ENCODE results near the gene HBA1. TPM values are rescaled to one million over a fixed set of nuclear protein-coding genes. Genes with fewer than 3 reads are reported as not detected.
"Not testable (repeated sequence)": the region's sequence is repeated elsewhere in the genome, so short reads cannot be mapped to it uniquely, and the experiment has no call there.

The HBA1 gene
- total RNA-seq, 4 donors from 2014 or later, result not detected

DNA sequence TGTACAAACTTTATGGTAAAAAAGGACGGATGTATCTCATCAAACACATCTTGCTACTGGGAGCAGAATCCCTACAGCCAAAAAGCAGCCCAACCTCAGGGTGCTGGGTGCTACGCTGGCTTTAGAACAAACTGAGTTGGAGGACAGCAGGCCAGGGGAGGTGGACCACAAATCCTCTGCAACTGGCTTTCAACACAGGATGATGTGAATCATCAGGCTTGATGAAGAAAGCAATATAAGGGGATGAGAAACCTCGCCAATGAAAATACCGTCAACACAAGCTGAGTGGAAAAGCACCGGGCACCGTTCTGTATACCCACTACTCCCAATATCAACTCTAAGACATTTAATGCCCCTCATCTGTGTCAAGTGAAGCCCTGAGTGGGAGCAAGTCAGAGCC, 18.0 kb downstream of the HBA1 start:
- TF ChIP-seq, protein P1, sequence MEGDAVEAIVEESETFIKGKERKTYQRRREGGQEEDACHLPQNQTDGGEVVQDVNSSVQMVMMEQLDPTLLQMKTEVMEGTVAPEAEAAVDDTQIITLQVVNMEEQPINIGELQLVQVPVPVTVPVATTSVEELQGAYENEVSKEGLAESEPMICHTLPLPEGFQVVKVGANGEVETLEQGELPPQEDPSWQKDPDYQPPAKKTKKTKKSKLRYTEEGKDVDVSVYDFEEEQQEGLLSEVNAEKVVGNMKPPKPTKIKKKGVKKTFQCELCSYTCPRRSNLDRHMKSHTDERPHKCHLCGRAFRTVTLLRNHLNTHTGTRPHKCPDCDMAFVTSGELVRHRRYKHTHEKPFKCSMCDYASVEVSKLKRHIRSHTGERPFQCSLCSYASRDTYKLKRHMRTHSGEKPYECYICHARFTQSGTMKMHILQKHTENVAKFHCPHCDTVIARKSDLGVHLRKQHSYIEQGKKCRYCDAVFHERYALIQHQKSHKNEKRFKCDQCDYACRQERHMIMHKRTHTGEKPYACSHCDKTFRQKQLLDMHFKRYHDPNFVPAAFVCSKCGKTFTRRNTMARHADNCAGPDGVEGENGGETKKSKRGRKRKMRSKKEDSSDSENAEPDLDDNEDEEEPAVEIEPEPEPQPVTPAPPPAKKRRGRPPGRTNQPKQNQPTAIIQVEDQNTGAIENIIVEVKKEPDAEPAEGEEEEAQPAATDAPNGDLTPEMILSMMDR (IDR thresholded peaks at IDR 0.05), result no peak
- no peak for TF ChIP-seq POLR2A (IDR thresholded peaks at IDR 0.05)
- Histone ChIP-seq H3K27ac (no peak overlapping the region), H3K27me3 (no peaks in the 10 kb centered on the region), H3K9me3 (no peaks in the 10 kb centered on the region), H3K4me3 (no peak overlapping the region), H3K36me3 (peaks cover 0 to 98% (median 4%) of the 10 kb centered on the region in 3 donors), H3K4me1 (no peaks in the 10 kb centered on the region)
- no peak for DNase-seq

DNA sequence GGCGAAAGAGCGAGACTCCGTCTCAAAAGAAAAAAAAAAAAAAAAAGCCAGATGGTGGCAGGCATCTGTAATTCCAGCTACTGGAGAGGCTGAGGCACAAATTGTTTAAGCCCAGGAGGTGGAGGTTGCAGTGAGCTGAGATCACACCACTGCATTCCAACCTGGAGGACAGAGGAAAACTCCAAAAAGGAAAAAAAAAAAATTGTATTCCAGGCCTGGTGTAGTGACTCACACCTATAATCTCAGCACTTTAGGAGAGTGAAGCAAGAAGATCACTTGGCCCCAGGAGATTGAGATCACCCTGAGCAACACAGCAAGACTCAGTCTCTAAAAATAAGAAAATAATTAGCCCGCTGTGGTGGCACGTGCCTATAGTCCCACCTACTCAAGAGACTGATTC, 23.9 kb downstream of the HBA1 start:
- no peak for DNase-seq
- Histone ChIP-seq H3K9me3 (no peaks in the 10 kb centered on the region), H3K27me3 (no peaks in the 10 kb centered on the region), H3K4me1 (no peaks in the 10 kb centered on the region), H3K4me3 (no peak overlapping the region), H3K27ac (no peak overlapping the region), H3K36me3 (peaks cover 0 to 90% (median 4%) of the 10 kb centered on the region in 3 donors)
- no peak for TF ChIP-seq POLR2A (IDR thresholded peaks at IDR 0.05)
- TF ChIP-seq, protein P1 (IDR thresholded peaks at IDR 0.05), result no peak

DNA sequence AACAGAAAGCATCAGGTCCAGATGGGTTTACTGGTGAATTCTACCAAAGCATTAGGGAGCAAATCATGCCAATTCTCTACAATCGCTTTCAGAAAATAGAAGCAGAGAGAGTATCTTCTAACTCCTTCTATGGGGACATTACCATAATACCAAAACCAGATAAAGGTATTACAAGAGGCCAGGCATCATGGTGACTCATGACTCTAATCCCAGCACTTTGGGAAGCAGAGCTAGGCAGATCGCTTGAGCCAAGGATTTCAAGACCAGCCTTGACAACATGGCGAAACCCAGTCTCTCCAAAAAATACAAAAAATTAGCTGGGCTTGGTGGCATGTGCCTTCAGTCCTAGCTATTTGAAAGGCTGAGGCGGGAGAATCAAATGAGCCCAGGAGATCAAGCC, 26.8 kb downstream of the HBA1 start:
- no peak for TF ChIP-seq POLR2A (IDR thresholded peaks at IDR 0.05)
- TF ChIP-seq, protein P1 (IDR thresholded peaks at IDR 0.05), result no peak
- peaks cover 0 to 91% (median 3%) of the 10 kb centered on the region in 3 donors for H3K36me3 ChIP-seq
- no peak for DNase-seq
- no peaks in the 10 kb centered on the region for H3K9me3 ChIP-seq
- H3K4me3 ChIP-seq, result no peak overlapping the region
- H3K4me1 ChIP-seq, result no peaks in the 10 kb centered on the region
- H3K27ac ChIP-seq, result no peak overlapping the region
- no peaks in the 10 kb centered on the region for H3K27me3 ChIP-seq

DNA sequence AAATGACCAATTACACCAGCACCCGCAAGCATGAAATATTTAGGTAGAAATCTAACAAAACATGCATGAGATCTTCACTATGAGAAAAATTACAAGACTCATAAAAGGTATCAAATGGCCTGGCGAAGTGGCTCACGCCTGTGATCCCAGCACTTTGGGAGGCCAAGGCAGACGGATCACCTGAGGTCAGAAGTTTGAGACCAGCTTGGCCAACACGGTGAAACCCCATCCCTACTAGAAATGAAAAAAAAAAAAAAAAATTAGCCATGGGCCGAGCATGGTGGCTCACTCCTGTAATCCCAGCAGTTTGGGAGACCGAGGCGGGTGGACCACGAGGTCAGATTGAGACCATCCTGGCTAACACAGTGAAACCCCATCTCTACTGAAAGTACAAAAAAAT, 27.6 kb downstream of the HBA1 start:
- not testable (repeated sequence) for H3K4me3 ChIP-seq, H3K27ac ChIP-seq, H3K4me1 ChIP-seq, H3K9me3 ChIP-seq, H3K27me3 ChIP-seq, DNase-seq
- peaks cover 0 to 91% (median 0%) of the 10 kb centered on the region in 3 donors for H3K36me3 ChIP-seq

DNA sequence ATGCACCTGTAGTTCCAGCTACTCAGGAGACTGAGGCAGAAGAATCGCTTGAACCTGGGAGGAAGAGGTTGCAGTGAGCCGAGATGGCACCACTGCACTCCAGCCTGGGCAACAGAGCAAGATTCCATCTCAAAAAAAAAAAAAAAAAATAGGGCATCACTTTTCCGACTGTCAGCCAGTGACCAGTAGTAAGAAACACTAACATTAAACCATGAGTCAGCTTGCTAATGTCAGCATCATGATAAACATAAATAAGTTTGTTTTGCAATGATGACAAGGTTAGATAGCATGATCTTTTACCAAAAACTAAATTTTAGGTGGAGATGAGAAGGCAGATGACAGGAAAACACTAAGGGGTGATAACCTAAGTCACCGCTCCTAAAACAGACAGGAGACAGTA, 32.9 kb downstream of the HBA1 start:
- peaks cover 0 to 96% (median 0%) of the 10 kb centered on the region in 3 donors for H3K36me3 ChIP-seq
- H3K4me1 ChIP-seq, H3K9me3 ChIP-seq, DNase-seq, H3K4me3 ChIP-seq, H3K27me3 ChIP-seq, H3K27ac ChIP-seq: not testable (repeated sequence)

DNA sequence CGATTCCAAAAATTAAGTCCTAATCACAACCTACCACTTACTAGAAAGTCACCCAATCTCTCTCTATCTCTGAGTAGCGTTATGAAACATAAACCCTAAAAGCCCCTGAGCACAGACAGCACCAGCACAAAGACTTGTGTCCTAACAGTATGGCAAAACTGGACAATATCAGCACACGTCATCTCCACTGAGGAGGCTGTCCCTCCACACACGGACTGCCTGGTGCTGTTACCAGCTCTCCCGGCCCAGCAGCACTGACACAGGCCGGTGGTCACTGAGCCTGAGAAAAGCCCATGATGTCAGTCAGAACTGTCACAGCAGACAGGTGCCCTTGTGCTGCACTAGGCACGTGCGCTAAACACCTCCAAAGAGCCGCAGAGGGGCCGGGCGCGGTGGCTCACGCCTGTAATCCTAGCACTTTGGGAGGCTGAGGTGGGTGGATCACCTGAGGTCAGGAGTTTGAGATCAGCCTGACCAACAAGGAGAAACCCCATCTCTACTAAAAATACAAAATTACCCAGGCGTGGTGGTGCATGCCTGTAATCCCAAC, 35.2 kb downstream of the HBA1 start:
- peak in 1 of 3 donors; percentile 37 for DNase-seq
- H3K36me3 ChIP-seq, result peaks cover 0 to 95% (median 0%) of the 10 kb centered on the region in 3 donors
- H3K4me3 ChIP-seq, H3K27ac ChIP-seq, H3K27me3 ChIP-seq, H3K9me3 ChIP-seq, H3K4me1 ChIP-seq: not testable (repeated sequence)

DNA sequence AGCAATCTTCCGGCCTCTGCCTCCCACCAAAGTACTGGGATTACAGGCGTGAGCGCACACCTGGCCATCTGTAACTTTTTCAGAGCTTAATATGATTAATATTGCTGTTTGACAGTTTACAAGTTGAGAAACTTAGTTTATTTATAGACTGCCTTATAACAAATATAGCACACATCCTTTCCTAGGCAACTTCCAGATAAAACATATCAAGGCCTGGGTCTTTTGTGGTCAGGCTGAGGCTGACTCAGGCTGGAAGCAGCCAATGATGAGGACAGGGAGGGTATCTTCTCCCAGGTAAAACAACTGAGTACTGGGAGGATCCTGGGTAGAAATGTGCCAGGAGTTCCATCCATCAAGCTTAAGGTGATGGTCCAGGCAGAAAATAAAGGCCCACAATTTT, 36.5 kb downstream of the HBA1 start:
- no peak overlapping the region for H3K4me3 ChIP-seq
- no peaks in the 10 kb centered on the region for H3K9me3 ChIP-seq
- H3K27me3 ChIP-seq, result no peaks in the 10 kb centered on the region
- no peak overlapping the region for H3K27ac ChIP-seq
- TF ChIP-seq POLR2A (IDR thresholded peaks at IDR 0.05), result no peak
- TF ChIP-seq, protein P1 (IDR thresholded peaks at IDR 0.05), result no peak
- peaks cover 0 to 95% (median 0%) of the 10 kb centered on the region in 3 donors for H3K36me3 ChIP-seq
- no peaks in the 10 kb centered on the region for H3K4me1 ChIP-seq
- peak in 1 of 3 donors; percentile 6 for DNase-seq

Measured in Peyer's patch (tissue), 4 donors.